ENCODE results near the gene TOP3B. TPM values are rescaled to one million over a fixed set of nuclear protein-coding genes. Genes with fewer than 3 reads are reported as not detected.

Gene TOP3B
- total RNA-seq, 1 experiment from 2014 or later: 68.6 TPM

- H3K27ac Mint-ChIP-seq: no peak overlapping the region
- POLR2A ChIA-PET: no interaction called here
- CTCF ChIA-PET: no interaction called here
- peaks cover 93% of the 10 kb centered on the region for H3K27me3 Mint-ChIP-seq (ENCODE audit: low read depth)
- no peaks in the 10 kb centered on the region for H3K9me3 Mint-ChIP-seq
- DNase-seq (ENCODE audit: low spot score) (no peak), ATAC-seq (no peak)
- H3K36me3 Mint-ChIP-seq: no peaks in the 10 kb centered on the region
- H3K4me3 Mint-ChIP-seq: no peak overlapping the region
- peaks cover 45% of the 10 kb centered on the region for H3K4me1 Mint-ChIP-seq
- TF ChIP-seq GABPB1 (CRISPR knock-in tag; IDR thresholded peaks at IDR 0.05) (no peak), PREB (CRISPR knock-in tag; IDR thresholded peaks at IDR 0.05; ENCODE audit: borderline replicate concordance) (no peak), GTF2I (CRISPR knock-in tag; conservative IDR thresholded peaks at IDR 0.05) (no peak), ZNF121 (CRISPR knock-in tag; IDR thresholded peaks at IDR 0.05) (no peak), ZNF281 (CRISPR knock-in tag; IDR thresholded peaks at IDR 0.05) (no peak), AR (CRISPR knock-in tag; IDR thresholded peaks at IDR 0.05) (no peak), RORB (CRISPR knock-in tag; IDR thresholded peaks at IDR 0.05) (no peak), CREB1 (CRISPR knock-in tag; IDR thresholded peaks at IDR 0.05) (no peak)
Measured at GRCh38 chr22:22023581-22024137, 41.1 kb upstream of the TOP3B start.

- Mint-ChIP-seq H3K4me1 (peaks cover 51% of the 10 kb centered on the region), H3K27me3 (ENCODE audit: low read depth) (peaks cover 92% of the 10 kb centered on the region), H3K9me3 (peaks cover 1% of the 10 kb centered on the region; the same call in 1 of the 2 replicates), H3K4me3 (no peak overlapping the region), H3K36me3 (no peaks in the 10 kb centered on the region), H3K27ac (no peak overlapping the region)
- no peak for DNase-seq (ENCODE audit: low spot score)
- TF ChIP-seq ZNF423 (CRISPR knock-in tag; IDR thresholded peaks at IDR 0.05) (no peak), ATF3 (CRISPR knock-in tag; conservative IDR thresholded peaks at IDR 0.05) (no peak), EMX1 (CRISPR knock-in tag; IDR thresholded peaks at IDR 0.05) (no peak), E2F1 (CRISPR knock-in tag; IDR thresholded peaks at IDR 0.05) (no peak)
- ChIA-PET CTCF (interaction anchor here (1.2 to 1.9 kb wide), 3 partner anchors 38 to 51 kb away, joined by 3 to 6 read pairs (median 4); no protein-coding TSS in a partner anchor), POLR2A (no interaction called here)
- no peak for ATAC-seq
Measured at GRCh38 chr22:22022947-22023534, 40.5 kb upstream of the TOP3B start.

- ATAC-seq: peak; percentile 19; the same call in 1 of the 2 replicates
- Mint-ChIP-seq H3K36me3 (no peaks in the 10 kb centered on the region), H3K4me1 (peaks cover 53% of the 10 kb centered on the region), H3K27ac (no peak overlapping the region), H3K4me3 (no peak overlapping the region), H3K27me3 (ENCODE audit: low read depth) (peaks cover 91% of the 10 kb centered on the region), H3K9me3 (peaks cover 3% of the 10 kb centered on the region; the same call in 1 of the 2 replicates)
- no peak for DNase-seq (ENCODE audit: low spot score)
- CTCF ChIA-PET: interaction anchor here (1.2 to 1.9 kb wide), 4 partner anchors 9 to 50 kb away, joined by 3 to 6 read pairs (median 4); no protein-coding TSS in a partner anchor
- POLR2A ChIA-PET: no interaction called here
- no peak for TF ChIP-seq ATF6 (CRISPR knock-in tag; IDR thresholded peaks at IDR 0.05)
- TF ChIP-seq ATF3 (CRISPR knock-in tag; conservative IDR thresholded peaks at IDR 0.05): no peak
- no peak for TF ChIP-seq NR2C2 (CRISPR knock-in tag; IDR thresholded peaks at IDR 0.05)
- TF ChIP-seq NFATC4 (CRISPR knock-in tag; IDR thresholded peaks at IDR 0.05): no peak
- TF ChIP-seq NR1H2 (CRISPR knock-in tag; IDR thresholded peaks at IDR 0.05): no peak
- TF ChIP-seq ZNF671 (CRISPR knock-in tag; IDR thresholded peaks at IDR 0.05): no peak
- TF ChIP-seq ZNF219 (CRISPR knock-in tag; IDR thresholded peaks at IDR 0.05; ENCODE audit: borderline replicate concordance): no peak
- no peak for TF ChIP-seq USF2 (CRISPR knock-in tag; IDR thresholded peaks at IDR 0.05)
Measured at GRCh38 chr22:22022255-22022840, 39.8 kb upstream of the TOP3B start.
